Activated CD8-positive, alpha-beta memory T cell treated with anti-CD3 and anti-CD28 coated beads for 48 hours (primary cell): ENCODE data around the gene RIMKLA.
A peak's percentile ranks its signal among the peaks of the same experiment; 100 is the strongest.

Experiments used
- DNase-seq, 3 experiments: peaks; one replicate each; pipeline ENCODE4 v3.0.0-alpha.2; 2020; ENCODE audit warnings: low read depth in 2 of 3, low spot score in 2 of 3

The RIMKLA gene, protein sequence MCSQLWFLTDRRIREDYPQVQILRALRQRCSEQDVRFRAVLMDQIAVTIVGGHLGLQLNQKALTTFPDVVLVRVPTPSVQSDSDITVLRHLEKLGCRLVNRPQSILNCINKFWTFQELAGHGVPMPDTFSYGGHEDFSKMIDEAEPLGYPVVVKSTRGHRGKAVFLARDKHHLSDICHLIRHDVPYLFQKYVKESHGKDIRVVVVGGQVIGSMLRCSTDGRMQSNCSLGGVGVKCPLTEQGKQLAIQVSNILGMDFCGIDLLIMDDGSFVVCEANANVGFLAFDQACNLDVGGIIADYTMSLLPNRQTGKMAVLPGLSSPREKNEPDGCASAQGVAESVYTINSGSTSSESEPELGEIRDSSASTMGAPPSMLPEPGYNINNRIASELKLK

DNA sequence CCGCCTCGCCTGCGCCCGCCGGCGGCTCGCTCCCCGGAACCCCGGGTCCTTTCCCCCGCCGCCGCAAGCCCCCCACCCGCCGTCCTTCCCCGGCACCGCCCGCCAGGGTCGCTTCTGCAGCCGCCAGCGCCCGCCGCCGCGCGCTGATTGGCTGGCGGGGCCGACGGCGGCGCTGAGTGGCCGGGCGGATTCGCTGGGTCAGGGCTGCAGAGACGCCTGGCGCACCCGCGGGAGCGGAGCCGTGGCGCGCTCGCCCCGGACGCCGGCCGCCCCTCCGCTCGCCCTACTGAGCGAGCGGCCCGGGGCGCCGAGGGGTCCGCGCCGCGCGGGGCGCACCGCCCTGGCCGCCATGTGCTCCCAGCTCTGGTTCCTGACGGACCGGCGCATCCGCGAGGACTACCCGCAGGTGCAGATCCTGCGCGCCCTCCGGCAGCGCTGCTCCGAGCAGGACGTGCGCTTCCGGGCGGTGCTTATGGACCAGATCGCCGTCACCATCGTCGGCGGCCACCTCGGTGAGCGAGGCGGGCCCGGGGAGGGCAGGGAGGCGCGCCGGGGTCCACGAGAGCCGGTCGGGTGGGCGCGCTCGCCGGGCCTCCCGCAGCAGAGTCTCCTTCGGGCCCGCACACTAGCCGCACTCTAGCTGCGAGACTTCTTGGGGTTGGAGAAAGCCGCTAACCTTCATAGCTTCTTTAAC lies at the start of gene RIMKLA:
RIMKLA (plus strand) TSS at position 207 of the 694 bp plus-strand sequence; CDS start at position 350, 143 bp downstream.
- DNase-seq: peak; percentile 22 to 27 (median 27)

DNA sequence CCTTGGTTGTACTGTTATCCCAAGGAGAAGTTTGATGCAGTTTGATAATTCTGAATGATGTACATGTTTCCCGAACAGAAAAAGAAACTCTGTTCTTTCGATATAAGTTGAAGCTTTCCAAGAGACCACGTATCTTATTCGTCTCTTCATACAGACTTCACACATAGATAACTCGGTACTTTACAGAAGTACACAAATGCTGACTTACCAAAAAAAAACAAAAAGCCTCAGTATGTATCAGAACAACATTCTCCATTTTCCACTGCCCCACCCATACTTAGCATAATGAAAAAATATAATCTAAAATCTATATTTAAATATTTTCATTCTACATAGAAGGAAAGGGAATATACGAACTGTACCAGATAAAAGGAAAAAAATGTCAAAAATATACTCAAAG lies 47.7 kb upstream of the RIMKLA start:
- DNase-seq: no peak

DNA sequence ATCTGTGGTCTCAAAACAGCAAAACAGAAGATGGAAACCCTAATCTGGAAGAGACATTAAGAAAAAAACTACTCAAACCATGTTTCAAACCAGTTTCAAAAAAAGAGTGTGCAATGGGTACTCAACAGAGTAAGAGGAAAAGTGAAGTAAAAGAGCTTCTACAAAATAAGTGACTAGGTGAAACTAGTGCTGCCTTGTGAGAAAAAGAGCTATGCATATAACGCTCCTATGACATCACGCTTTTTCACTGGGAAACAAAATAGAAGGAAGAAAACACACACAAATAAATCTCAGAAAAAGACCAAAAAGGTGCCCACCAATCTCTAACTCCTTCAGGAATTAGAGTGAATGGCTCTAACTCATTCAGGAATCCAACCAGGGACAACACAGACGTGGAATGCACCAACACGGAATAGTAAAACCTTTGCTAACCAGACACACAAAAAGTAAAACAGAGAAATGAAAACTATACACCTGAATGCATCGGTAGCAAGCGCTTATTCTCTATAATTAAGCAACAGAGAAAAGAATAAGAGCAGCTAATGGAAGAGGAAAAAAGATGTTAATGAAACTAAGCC lies 46.8 kb upstream of the RIMKLA start:
- no peak for DNase-seq

DNA sequence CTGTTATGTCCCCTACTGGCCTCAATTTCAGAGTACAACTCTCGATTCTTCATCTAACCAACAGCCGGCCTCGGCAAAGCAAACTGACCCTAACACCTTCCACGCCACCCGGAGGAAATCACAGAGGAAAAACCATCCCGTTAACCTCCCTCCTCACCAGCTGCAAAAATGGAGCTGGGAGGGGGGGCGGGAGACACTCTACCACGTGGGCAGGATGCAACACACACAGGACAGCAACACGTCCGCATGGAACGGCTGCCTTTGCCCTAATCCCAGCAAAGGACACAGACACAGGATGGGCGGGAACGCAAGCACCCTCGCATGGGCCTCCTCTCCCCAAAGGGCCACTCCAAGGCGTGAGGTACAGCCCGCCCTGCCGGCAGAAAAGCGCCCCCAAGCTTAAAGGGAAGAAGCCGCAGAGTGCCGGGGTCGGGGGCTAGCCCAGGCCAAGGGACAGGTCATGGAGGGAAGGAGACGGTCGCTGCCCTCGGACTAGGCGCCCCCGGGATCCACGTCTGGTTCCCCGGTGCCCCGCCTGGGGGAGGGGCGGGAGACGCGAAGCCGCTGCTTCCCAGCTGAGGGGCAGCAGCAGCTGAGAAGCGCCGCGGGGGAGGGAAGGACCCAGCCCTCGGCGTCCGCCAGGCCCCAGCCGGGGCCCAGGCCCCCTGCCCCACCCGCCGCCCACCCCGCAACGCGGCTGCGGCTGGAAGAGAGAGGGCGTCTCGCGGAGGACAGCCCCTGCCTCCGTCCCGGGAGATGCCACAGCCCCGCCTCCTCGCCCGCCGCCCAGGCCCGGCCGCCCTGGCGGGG lies 46.1 kb upstream of the RIMKLA start:
- peak in 1 of 3 experiments; percentile 19 for DNase-seq

DNA sequence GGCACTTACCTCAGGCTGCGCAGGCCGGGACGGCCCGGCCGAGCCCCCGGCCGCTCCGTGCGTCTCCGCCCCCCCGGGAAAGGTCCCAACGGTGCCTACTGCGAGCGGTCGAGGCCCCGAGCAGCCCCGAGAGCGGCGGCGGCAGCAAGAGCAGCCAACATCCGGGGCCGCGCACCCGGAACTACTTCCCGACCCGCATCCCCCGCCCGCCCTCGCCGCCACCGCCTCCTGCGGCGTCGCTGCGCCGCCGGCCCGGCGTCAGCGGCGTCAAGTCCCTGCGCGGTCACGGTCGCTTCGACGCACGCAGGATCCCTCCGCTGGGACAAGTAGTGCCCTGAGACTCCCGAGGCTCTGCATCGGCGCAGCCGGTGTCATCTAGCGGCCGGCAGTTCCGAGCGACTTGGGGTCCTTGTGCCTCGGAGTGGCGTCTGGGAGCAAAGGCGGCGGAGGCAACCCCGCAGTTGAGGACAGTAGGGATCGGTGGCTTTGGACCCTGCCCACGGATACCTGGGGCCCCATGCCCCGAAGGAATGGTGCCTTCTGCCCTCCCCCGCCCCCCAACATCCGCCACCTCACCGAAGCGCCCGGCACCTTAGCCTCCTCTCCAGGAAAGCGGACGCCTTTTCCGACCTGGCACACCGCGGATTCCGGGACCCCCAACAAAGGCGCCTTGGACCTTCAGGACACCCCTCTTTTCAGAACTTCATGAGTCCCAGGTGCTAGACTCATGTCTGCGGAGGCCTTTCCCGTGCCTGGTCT lies 45.4 kb upstream of the RIMKLA start, which contains the start of gene FOXJ3:
FOXJ3 (minus strand) TSS at position 186 of the 759 bp plus-strand sequence. CDS start 24,142 bp downstream, outside the sequence.
- DNase-seq: peak; percentile 86 to 93 (median 86)

DNA sequence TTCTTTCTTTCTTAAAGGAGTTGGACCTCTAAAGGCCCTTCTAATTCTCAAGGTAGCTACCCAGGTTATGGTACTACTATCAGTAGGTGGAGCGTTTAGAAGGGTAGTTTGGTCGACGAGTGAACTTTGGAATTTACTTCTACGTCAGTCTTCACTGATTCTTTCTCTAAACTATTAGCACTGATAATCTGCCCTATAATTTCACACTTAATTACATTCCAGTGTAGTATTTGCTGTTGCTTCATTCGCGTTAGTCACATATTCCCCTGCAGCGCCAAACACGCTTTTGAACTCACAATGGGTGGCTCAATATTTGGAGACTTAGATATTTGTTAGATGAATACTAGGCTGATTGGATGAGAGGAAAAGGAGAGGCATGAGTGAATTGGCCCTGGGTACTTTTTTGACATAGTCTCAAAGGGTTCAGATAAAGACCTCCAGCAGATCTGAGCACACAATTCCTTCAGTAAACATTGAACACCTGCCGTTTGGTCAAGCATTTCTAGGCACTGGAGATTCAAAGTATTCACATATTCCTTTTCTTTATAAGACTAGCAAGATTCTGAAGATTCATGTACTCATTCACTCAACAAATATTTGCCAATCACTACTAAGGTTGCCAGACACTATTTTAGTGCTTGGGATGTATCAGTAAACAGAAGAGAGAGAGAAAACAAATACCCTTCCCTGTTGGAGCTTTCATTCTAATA lies 44.6 kb upstream of the RIMKLA start:
- DNase-seq: no peak

DNA sequence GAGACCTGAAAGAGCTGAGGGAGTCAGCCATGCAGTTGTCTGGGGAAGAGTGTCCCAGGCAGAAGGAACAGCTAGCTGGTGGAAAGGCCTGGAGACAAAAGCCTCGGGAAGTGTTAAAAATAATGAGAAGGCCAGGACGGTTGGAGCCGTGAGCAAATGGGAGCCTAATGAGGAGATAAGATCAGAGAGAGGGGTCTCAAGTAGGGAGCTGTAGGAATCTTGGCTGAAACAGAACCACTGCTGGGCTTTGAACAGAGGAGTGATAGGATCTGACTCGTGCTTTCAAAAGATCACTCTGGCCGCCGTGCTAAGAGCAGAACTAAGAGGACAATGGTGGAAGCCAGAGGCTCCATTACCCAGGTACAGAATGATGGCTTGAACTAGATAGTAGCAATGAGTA lies 43.6 kb upstream of the RIMKLA start:
- no peak for DNase-seq

DNA sequence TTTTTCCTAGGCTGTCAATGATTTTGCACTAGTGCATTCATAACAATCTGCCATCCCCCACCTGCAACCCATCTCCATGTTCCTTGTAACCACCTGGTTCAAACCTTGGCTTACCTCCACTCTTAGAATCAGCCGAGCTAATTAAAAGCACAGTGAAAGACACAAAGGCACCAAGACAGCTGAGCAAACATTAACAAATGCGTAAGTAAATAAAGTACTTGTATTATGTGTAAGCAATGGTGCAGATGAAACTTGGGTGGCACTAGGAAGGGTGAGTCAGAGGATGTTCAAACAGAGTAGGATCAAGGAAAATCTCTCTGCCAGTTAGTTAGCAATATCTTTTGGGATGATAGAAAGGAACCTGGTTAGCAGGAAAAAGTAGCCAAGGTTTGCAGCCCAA lies 40.5 kb upstream of the RIMKLA start:
- no peak for DNase-seq

DNA sequence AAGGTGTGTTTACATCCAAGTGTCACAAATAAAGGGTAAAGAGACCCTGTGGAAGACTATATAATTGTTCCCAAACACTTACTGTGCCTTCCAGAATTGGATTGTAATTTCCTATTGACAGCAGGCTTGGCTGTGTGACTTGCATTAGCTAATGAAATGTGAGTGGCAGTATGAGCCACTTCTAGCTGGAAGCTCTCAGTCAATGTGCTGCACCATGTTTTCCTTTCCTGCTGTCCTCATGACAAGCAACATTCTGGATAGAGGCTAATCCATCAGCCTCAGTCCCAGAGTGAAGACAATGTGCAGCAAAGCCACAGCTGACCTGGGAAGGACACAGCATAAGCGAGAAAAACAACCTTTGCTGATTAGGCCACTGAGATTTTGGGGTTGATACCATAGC lies 39.7 kb upstream of the RIMKLA start:
- DNase-seq: no peak

DNA sequence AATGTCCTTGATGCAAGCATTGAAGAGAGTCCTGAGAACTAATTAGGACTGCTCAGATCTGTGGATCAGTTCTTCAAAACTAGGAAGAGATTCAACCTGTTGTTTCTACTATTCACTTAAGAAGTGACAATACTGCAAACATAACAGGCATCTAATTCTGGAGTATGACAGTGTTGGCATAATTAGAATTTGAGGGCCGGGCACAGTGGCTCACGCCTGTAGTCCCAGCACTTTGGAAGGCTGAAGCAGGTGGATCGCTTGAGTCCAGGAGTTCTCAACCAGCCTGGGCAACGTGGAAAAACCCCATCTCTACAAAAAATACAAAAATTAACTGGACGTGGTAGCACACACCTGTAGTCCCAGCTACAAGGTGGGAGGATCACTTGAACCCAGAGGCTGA lies 37.5 kb upstream of the RIMKLA start:
- no peak for DNase-seq

DNA sequence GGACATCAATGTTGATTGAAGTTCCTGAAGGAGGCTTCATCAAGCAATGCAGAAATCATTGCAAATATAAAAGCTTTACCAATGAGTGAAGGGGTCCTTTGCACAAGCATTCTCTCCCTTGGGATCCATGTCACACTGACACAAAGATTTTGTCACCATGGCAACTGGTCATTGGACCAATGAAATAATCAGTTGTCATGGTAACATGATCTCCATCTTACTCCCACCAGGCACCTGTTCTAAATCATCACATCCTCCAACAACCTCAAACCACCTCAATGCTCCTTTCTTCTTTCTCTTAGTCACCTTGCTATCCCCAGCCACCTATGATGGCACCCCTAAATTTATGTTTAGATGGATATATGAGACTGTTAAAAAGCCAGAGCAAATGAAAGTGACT lies 32.1 kb upstream of the RIMKLA start:
- no peak for DNase-seq

DNA sequence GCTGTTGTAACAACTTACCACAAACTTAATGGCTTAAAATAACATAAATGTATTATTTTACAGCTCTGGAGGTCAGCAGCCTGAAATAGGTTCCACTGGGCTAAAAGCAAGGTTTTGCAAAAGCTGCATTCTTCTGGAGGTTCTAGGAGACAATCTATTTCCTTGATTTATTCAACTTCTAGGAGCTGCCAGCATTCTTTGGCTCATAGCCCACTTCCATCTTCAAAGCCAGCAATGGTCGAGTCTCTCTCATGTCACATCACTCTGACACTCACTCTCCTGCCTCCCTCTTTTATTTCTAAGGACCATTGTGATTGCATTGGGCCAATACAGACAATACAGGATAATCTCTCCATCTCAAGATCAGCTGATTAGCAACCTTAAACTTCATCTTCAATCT lies 30.5 kb upstream of the RIMKLA start:
- no peak for DNase-seq

DNA sequence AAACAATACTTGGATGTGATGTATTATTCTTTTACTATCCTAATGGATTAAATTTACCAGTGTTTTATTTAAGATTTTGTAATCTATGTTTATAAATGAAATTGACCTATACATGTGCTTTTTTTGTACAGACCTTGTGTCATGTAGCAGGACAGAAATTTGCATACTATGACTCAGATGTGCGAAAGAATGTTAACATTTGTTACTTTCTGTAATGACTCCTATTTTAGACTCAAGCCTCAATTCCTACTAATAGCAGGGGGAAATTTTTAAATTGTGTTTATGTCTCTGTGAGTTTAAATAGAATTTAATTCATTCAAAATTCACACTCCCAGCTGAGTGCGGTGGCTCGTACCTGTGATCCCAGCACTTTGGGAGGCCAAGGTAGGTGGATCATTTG lies 21.8 kb upstream of the RIMKLA start:
- DNase-seq: no peak

DNA sequence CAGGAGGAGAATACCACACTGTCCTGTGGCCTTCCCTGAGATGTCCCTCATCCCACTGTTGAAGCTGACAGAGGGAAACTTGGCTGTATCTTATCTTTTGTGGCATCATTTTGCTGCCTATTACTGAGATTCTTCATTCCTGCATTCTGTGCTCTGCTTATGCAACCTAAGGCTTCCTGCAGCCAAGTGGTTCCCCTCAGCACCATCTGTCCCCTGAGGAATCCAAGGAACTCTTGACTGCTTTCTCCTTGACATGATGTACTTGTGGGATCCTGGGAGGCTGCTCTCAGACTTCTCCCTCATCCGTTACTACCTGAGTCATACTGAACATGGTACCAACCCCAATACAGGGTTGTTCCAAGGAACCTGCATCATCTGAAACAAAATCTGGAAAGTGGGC lies 21.1 kb upstream of the RIMKLA start:
- no peak for DNase-seq

DNA sequence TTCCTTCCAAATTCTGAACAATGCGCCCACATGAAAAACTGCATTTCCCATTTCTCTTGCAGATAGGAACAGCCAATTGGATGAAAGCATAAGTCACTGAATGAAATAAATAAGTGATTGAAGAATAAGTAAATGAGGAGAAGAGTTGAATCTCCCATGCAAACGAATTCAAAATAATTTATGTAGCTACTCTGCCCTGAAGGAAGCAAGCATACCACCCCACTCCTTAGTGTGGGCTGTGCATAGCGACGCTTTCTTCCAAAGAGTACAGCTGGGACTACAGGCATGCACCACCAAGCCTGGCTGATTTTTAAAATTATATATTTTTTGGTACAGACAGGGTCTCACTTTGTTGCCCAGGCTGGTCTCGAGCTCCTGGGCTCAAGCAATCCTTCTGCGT lies 16.5 kb upstream of the RIMKLA start:
- no peak for DNase-seq

DNA sequence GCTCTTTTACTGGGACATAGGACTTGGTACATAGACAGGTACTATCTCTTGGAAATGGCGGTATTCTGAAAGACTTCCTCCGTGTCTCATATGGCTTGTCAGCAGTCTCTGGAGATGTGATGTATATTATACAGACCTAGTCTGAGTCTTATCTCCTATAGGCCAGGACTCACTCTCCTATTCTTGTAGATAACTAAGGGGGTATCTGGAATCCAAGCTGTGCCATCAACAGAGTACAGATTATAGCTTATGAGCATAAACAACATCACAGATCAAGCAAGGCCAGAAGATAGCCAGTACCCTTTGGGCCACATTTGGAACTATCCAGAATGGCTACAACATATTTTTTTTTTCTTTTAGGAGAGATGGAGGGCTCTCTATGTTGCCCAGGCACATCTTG lies 16.1 kb upstream of the RIMKLA start:
- no peak for DNase-seq

DNA sequence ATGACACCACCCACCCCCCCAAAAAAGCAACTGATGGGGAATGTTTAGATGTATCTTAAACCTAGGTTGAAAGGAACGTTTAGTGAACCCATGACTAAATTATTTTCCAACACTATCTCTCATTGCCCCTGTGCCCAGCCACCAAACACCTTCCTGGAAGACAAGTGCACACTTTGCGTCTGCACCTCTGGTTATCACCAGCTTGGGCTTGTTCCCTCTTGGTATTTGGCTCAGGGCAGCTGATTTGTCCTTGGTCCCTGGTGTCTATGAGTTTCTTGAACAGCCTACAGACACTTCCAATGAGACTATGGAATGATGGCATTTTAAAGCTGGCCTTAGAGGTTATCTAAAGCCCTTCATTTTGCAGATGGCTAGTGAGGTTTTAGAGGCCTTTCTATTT lies 15.5 kb upstream of the RIMKLA start:
- DNase-seq: no peak

DNA sequence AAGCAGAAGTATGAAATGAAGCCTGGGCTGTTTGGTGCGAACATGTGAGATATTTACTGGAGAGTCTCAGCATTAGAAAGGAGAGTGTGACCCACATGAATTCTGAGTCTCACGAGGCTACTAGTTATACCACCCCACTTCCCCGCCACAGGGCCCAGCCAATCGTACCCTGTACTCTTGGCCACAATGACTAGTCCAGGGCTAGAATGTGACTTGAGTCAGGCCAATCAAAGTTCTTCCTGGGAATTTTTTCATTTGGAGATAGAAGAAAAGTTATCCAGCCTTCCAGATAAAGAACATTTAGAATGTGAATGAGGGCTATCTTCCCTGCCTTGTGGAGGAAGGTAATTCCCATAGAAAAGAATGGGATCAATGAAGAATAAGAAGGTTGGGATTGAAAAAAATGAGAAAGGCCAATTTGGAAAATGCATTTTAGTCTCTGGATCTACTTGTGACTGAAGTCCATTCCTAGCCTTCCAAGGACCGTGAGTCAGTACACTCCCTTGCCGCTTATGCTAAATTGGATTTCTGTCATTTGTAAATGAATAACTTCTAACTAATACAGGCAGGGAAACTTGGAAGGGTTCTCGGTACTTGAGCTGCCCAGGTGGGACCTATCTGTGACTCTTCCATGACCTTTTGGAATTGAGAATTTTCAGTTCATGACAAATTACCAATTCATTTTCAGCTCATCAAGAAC lies 12.3 kb upstream of the RIMKLA start:
- no peak for DNase-seq

DNA sequence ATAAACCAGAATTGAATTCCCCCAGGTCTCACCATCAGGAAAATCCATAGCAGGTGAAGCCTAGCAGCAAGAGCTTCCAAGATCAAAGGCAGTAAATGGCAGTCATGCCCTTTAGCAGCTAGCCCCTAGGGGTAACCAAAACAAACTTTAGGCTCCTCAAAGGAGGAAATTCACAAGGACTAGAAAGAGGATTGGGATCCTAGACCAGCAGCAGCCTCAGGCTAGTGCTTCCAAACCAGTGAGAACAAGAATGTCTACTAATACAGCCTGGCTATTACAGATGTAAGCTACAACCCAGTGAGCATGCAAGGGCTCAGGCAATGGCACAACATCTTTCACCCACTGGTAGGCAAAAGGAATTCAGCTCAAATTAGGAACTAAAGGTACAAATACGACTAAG lies 11.1 kb upstream of the RIMKLA start:
- no peak for DNase-seq
